Cardiac septum (tissue), 1 donor: ENCODE data around the gene DNAJB13. TPM values are rescaled to one million over a fixed set of nuclear protein-coding genes. Genes with fewer than 3 reads are reported as not detected.

Experiments
- DNase-seq: peaks from one replicate; pipeline ENCODE4 v3.0.0-alpha.2; 2020; ENCODE audit warnings: low spot score
- intact Hi-C: fragments of 100-400 bp; cut with DNase I; formaldehyde crosslinking; loops from one replicate; pipeline ENCODE4 v1.14.0; 2022
- total RNA-seq: library from RNA; stranded (reverse); fragmentation: NEBNext Ultra II Directional; extraction: Animal tissue kit (Norgen Biotek cat#: 25700); gene quantifications from one replicate; pipeline ENCODE4 v1.2.1, GENCODE V29; 2021
- donor health status: DM: no; HTN: no; CAD: no.

The DNAJB13 gene
- total RNA-seq, 1 donor from 2014 or later, result not detected

- no peak for DNase-seq
- intact Hi-C loops, result no loop called here
Measured at GRCh38 chr11:73946798-73947458, 3.9 kb upstream of the DNAJB13 start.

- intact Hi-C loops, result no loop called here
Measured at GRCh38 chr11:73949246-73949645, 1.6 kb upstream of the DNAJB13 start.

GRCh38 chr11:73949912-73950311, 914 bp upstream of the DNAJB13 start:
- intact Hi-C loops, result no loop called here
- no peak for DNase-seq

More at GRCh38 chr11:73949246-73949645, 1.6 kb upstream of the DNAJB13 start:
- DNase-seq, result no peak

- DNase-seq, result no peak
Measured at GRCh38 chr11:73951797-73952196, 971 bp downstream of the DNAJB13 start.

GRCh38 chr11:73956876-73957653, 6.2 kb downstream of the DNAJB13 start:
- intact Hi-C loops, result no loop called here
- DNase-seq, result no peak

More at GRCh38 chr11:73951797-73952196, 971 bp downstream of the DNAJB13 start:
- intact Hi-C loops, result no loop called here

GRCh38 chr11:73957654-73958361, 7.0 kb downstream of the DNAJB13 start:
- intact Hi-C loops, result no loop called here
- DNase-seq, result no peak

GRCh38 chr11:73958521-73959141, 7.8 kb downstream of the DNAJB13 start:
- intact Hi-C loops, result no loop called here
- no peak for DNase-seq

- DNase-seq, result peak; percentile 54
- intact Hi-C loops, result loop anchor here (10.0 kb wide), 2 partner anchors 133 to 363 kb away; no protein-coding TSS in a partner anchor
Measured at GRCh38 chr11:73961321-73961720, 10.5 kb downstream of the DNAJB13 start.

- no peak for DNase-seq
Measured at GRCh38 chr11:73962101-73962705, 11.4 kb downstream of the DNAJB13 start.

GRCh38 chr11:73963861-73964260, 13.0 kb downstream of the DNAJB13 start:
- DNase-seq, result no peak
- intact Hi-C loops, result loop anchor here (10.0 kb wide), 2 partner anchors 131 to 361 kb away; no protein-coding TSS in a partner anchor

More at GRCh38 chr11:73962101-73962705, 11.4 kb downstream of the DNAJB13 start:
- intact Hi-C loops, result loop anchor here (10.0 kb wide), 2 partner anchors 133 to 363 kb away; no protein-coding TSS in a partner anchor

GRCh38 chr11:73965076-73965763, 14.4 kb downstream of the DNAJB13 start:
- peak; percentile 43 for DNase-seq
- intact Hi-C loops, result loop anchor here (10.0 kb wide), 2 partner anchors 130 to 360 kb away; no protein-coding TSS in a partner anchor

- intact Hi-C loops, result loop anchor here (10.0 kb wide), 2 partner anchors 129 to 359 kb away; no protein-coding TSS in a partner anchor
- peak; percentile 14 for DNase-seq
Measured at GRCh38 chr11:73965764-73966121, 14.9 kb downstream of the DNAJB13 start.

- DNase-seq, result peak; percentile 15
- intact Hi-C loops, result loop anchor here (10.0 kb wide), 2 partner anchors 126 to 356 kb away; no protein-coding TSS in a partner anchor
Measured at GRCh38 chr11:73968356-73968966, 17.6 kb downstream of the DNAJB13 start.

- intact Hi-C loops, result loop anchor here (10.0 kb wide), 2 partner anchors 126 to 356 kb away; no protein-coding TSS in a partner anchor
- no peak for DNase-seq
Measured at GRCh38 chr11:73969091-73969490, 18.3 kb downstream of the DNAJB13 start.

GRCh38 chr11:73969991-73970800, 19.4 kb downstream of the DNAJB13 start:
- peak; percentile 38 for DNase-seq
- intact Hi-C loops, result loop anchor here (10.0 kb wide), 2 partner anchors 125 to 355 kb away; no protein-coding TSS in a partner anchor

- intact Hi-C loops, result no loop called here
- peak; percentile 10 for DNase-seq
Measured at GRCh38 chr11:73971175-73971719, 20.4 kb downstream of the DNAJB13 start.

GRCh38 chr11:73972187-73972586, 21.4 kb downstream of the DNAJB13 start:
- peak; percentile 10 for DNase-seq
- intact Hi-C loops, result no loop called here
